Fibroblast of the aortic adventitia (primary cell): ENCODE measurements around the gene MANEA. TPM values are rescaled to one million over a fixed set of nuclear protein-coding genes. Genes with fewer than 3 reads are reported as not detected.
A peak's percentile ranks its signal among the peaks of the same experiment; 100 is the strongest.

Experiments
- DNase-seq: peaks from one replicate; pipeline ENCODE4 v3.0.0-alpha.2; 2010; ENCODE audit warnings: low read depth
- H3K4me3 ChIP-seq: 2 replicates; pipeline ENCODE4 v1.5.1; 2011; ENCODE audit warnings: low read depth, mild to moderate bottlenecking, control low read depth, low read length, moderate library complexity
- CTCF ChIP-seq: IDR thresholded peaks from 2 replicates; pipeline ENCODE4 v1.5.1; 2011; ENCODE audit warnings: mild to moderate bottlenecking, low read length, control low read depth, inconsistent platforms; ENCODE audit not compliant: insufficient read depth
- total RNA-seq: library from RNA; depleted of rRNA; stranded (reverse); fragments of >200 nt; gene quantifications from 2 replicates; pipeline ENCODE4 v1.2.3, GENCODE V29; 2012; ENCODE audit warnings: low replicate concordance

MANEA gene
- total RNA-seq, 1 donor = 24.9 TPM

- no peak overlapping the region for H3K4me3 ChIP-seq
- no peak for DNase-seq
- TF ChIP-seq CTCF = no peak
These were observed 10.7 kb downstream of the MANEA start for GRCh38 chr6:95587989-95588388.

DNA sequence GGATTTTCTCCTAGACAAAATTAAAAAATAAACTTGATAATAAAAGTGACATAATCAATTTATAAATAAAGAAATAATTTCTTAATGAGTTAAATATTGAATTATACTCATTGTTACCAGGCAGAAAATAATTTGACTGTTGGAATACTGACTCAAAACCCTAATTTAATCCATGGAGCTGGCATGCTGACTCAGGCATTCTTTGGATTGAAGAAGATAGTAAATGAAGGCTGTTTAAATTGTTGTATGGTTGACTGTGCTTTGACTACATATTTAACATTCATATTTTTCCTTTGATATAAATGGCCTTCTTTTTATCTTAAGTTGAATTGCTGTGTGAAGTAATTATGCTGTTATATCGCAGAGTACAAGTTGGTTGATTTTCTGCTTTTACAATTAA, 11.7 kb downstream of the MANEA start:
- no peak overlapping the region for H3K4me3 ChIP-seq
- no peak for TF ChIP-seq CTCF
- no peak for DNase-seq

- no peak for TF ChIP-seq CTCF
- no peak overlapping the region for H3K4me3 ChIP-seq
These were observed 12.7 kb downstream of the MANEA start for GRCh38 chr6:95589826-95590570.

DNA sequence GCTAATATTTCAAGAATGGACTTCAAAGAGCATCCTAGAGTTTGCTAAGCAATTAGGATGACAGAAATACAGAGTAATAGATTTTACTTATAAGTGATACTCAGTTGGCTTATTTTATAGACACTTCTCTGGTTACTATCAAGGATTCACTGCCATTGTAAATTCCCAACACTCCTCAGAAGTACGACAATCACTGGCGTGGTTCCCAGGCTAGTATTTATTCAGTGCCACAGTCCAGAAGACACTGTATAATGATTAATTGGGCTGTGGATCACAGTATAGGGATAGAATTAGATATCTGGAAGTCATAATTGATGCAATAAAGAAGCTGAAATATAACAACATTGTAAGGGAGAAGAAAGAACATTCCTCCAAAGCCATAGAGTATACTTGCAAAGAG, 15.7 kb downstream of the MANEA start:
- TF ChIP-seq CTCF = no peak
- no peak overlapping the region for H3K4me3 ChIP-seq
- peak; percentile 14 for DNase-seq

More at GRCh38 chr6:95589826-95590570, 12.7 kb downstream of the MANEA start:
- DNase-seq = no peak

DNA sequence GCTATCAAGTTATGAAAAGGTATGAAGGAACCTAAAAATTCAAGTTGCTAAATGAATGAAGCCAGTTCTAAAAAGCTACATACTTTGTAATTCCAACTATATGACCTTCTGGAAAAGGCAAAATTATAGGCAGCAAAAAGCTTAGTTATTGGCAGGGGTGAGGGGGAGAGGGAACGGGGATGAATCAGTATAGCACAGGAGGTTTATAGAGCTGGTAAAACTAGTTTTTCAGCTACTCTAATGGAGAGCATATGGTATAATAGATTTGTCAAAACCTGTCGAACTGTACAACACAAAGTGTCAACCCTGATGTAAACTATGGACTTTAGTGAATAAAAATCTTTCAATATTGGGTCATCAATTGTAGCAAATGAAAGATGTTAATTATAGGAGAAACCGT, 18.7 kb downstream of the MANEA start:
- no peak overlapping the region for H3K4me3 ChIP-seq
- no peak for TF ChIP-seq CTCF
- no peak for DNase-seq

DNA sequence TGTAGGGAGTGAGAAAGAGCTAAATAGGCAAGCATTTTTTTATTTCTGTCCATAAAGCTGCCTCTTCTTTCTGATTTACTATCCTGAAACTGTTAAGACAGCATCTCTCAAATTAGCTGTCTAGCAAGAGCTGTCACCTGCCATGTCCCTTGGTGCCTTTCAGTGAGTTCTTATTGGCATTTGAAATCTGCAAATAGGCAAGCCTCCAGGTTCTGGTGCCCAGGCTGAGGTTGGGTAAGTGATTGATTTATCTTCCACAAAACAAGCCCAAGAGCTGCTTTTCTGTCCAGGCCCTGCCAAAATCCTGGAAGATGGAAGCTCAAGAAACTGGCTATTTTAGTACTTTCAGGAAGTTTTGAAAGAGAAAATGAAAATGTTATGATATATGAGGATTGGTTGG, 22.4 kb downstream of the MANEA start:
- no peak for TF ChIP-seq CTCF
- H3K4me3 ChIP-seq = no peak overlapping the region
- no peak for DNase-seq

- no peak overlapping the region for H3K4me3 ChIP-seq
- no peak for TF ChIP-seq CTCF
- DNase-seq = no peak
These were observed 23.8 kb downstream of the MANEA start for GRCh38 chr6:95601133-95601532.
